Non-pigmented ciliary epithelial cell (primary cell): ENCODE measurements around the gene RIPOR3.
A peak's percentile ranks its signal among the peaks of the same experiment; 100 is the strongest.
"Not testable (repeated sequence)": the region's sequence is repeated elsewhere in the genome, so short reads cannot be mapped to it uniquely, and the experiment has no call there.

ENCODE experiments used
- DNase-seq: peaks from one replicate; pipeline ENCODE4 v3.0.0-alpha.2; 2010; ENCODE audit warnings: low read depth

Gene RIPOR3

DNA sequence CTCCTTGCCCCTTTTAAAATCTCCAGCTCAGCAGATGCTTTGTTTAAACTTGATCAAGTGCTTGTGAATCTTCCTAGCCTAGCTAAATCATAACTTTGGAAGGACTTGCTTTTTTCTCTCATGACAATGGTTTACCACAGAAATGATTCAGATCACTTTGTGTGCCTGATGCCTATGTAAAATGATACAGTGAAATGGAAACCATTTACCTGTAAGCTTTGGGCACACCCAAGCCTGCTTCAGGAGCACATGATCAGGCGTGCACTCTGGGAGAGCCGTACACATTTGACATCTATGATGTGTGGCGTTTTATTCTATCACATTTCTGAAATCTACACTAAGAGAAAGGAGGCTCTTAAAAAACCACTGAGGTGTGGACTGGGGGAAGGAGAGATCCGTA lies 140.1 kb downstream of the RIPOR3 start:
- DNase-seq, result no peak

- no peak for DNase-seq
Measured at GRCh38 chr20:50550531-50550930, 140.8 kb downstream of the RIPOR3 start.

- no peak for DNase-seq
Measured at GRCh38 chr20:50548396-50548795, 142.9 kb downstream of the RIPOR3 start.

DNA sequence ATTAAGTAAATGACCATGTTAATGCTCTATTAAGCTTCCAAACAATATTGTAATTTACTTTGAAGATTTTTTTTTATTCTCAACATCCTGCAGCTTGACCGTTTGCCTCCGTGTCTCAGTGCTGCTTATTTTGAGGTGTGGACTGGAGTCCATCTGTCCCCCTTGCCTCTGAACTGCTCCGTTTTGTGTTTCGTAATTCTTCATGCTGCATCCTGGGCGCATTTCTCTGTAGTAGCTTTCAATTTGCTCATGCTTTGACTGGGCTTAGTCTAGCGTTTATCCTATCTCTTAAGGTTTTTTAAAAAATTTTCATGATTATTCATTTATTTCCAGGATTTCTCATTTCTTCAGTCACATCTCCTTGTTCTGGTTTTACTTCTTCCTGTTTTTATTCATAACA lies 143.4 kb downstream of the RIPOR3 start:
- DNase-seq, result no peak

GRCh38 chr20:50546729-50547314 lies 144.5 kb downstream of the RIPOR3 start:
- no peak for DNase-seq

GRCh38 chr20:50545126-50545525 lies 146.2 kb downstream of the RIPOR3 start:
- no peak for DNase-seq

DNA sequence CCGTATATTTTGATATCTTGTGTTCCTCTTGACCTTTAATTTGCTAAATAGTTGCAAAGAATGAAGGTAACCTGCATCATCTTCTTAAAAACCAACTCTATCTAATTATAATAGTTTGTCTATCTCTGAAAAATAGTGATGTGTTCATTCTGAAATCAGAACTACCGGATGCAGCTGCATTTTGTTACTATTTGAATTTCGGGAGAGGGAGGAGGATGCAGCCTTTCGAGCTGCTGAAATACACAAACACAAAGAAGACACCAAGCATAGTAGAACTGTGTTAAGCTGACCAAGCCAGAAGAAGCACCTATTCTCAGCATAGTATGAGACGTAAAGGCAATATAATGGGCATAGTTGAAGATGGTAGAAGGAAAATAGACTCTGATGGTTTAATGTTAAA lies 148.0 kb downstream of the RIPOR3 start:
- no peak for DNase-seq

- DNase-seq, result no peak
Measured at GRCh38 chr20:50541606-50542041, 149.7 kb downstream of the RIPOR3 start.

DNA sequence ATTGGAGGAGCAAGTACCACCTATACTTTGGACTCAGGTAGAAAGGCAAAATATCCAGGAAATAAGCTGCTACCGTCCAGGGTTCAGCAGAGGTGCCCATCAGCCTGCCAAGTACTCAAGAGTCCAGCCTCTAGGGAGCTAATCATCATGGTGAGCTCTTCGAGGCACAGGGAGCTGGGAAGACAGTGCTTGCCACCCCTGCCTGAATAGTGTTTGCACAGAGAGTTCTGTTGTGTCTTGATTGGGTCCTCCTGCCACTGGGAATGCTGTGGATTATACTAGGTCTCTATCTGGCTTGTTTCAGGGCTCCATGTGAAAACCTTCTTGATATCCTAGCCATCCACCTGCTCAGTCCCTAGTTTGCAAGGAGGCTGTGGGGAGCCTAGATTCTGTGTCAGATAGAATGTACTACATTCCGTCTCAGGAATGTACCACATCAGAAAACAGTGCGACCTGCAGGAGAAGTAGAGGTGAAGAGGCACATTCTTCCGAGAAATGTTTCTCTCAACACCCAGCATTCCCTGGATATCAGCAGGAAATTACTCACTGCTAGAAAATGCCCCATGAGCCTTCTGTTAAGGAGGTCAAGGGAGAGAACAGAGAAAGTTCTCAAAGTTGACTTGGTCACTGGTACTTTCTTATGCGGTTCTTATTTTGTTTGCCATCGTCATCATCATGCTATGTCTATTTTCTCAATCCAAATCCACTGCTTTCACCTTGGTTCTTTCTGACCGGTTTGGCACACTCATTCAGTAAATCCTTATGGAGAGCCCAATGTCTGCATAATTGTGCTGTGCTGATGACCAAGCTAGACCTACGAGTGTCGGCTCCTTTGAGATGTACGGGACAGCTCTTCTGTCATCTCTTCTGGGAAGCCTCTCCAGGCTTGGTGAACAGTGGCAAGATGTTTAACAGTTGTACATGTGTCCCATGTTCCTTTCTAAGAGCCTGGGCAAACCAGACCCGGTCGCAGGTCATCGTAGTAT lies 150.4 kb downstream of the RIPOR3 start:
- DNase-seq, result peak; percentile 97

GRCh38 chr20:50539798-50540197 lies 151.5 kb downstream of the RIPOR3 start:
- not testable (repeated sequence) for DNase-seq

DNA sequence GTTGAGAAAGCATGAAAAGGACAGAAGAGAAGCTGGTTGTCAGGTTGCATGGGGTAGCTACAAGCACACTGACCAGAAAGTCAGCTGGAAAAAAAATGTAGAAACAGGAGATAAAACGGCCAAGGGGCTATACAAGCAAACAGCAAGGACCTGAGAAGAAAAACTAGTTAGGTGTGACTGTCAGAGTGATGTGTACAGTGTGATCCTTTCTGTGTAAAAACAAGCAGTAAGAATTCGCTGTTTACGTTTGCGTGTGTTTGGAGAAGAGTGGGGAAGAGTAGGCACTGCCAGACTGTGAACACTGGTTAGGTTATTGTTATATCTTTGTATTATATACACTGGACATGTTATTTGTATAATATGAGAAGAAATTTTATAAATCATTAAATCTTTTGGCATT lies 153.1 kb downstream of the RIPOR3 start:
- no peak for DNase-seq

DNA sequence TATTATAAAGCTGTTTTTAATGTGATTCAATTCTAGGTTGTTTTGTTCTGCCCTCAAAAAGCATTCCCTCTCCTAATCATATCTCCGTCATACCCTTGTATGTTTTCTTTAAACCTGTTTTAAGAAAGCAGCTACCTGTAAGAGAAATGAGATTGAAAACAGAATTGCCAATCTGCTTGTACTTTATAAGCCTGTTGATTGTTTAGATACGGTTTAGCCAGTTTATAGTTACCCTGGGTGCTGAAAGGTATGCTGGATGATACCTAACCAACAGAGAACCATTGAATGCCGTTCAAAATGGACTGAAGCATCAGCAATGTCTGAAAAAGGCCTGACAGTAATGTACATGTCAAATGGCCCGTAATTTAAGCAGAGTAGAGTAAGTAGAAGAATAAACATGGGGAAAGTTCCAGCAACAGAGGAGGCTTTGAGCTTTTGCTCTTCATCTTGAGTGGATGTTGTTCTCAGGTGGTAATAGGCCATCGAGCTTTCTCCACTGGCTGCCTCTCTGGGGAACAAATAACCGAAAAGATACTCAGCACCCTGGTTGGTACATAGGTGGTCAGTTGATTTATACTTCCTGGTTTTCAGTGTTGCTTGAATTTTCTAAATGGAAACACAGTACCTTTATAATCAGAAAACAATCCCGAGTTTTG lies 153.7 kb downstream of the RIPOR3 start:
- DNase-seq, result no peak

DNA sequence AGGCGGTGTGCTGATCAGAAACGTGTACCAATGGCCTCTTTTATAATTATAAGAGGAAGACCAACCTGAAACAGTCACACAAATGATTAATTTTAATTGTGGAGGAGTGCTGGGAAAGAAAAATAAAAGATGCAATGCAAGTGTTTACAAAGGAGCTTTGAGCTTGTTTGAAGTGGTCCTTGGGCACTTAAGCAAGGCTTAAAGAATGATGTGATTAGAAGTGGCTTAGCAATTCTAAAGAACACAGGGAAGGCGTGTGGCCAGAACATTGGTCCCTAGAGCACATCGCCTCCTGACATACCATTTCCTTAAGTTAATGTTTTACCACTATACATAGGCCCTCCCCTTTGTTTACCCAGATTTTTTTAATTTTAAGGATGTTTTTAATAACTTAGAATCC lies 155.0 kb downstream of the RIPOR3 start:
- no peak for DNase-seq
